Keratinocyte (primary cell): ENCODE data around the gene LYPD1.

ENCODE experiments used
- EZH2 ChIP-seq: IDR thresholded peaks from one replicate; pipeline ENCODE4 v1.6.1; 2012; ENCODE audit warnings: inconsistent platforms, mild to moderate bottlenecking, low read length, moderate library complexity
- TF ChIP-seq, protein P1 (sequence below), 3 experiments: IDR thresholded peaks in 1 of 3; conservative IDR thresholded peaks in 1 of 3; optimal IDR thresholded peaks in 1 of 3; 2 replicates in 2 of 3; 3 replicates in 1 of 3; pipeline versions ENCODE3 to v1.5.1; 2011; ENCODE audit warnings: low read length in 3 of 3, mild to moderate bottlenecking in 3 of 3, moderate library complexity in 2 of 3, control low read depth in 1 of 3, inconsistent platforms in 1 of 3; ENCODE audit not compliant: insufficient read depth in 2 of 3; ENCODE audit errors: extremely low read depth in 1 of 3

DNA sequence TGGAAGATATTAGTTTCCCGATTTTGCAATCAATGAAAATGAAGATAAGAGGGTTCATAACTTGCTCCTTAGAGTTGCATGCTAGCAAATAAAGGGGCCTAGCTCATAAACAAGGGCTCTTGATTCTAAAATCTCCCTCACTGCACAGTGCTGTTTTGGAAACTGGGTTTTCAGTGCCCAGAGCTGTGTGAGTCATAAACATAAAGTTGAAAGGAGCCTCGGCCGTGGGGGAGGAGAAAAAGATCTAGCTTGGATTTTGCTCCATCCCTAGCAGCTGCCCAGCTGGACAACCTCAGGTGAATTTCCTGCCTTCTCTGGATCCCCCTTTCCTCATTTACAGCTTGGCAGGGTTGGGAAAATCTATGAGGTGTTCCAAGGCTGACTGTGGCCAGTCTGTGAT is 42.5 kb downstream of the LYPD1 start:
- TF ChIP-seq, protein P1, sequence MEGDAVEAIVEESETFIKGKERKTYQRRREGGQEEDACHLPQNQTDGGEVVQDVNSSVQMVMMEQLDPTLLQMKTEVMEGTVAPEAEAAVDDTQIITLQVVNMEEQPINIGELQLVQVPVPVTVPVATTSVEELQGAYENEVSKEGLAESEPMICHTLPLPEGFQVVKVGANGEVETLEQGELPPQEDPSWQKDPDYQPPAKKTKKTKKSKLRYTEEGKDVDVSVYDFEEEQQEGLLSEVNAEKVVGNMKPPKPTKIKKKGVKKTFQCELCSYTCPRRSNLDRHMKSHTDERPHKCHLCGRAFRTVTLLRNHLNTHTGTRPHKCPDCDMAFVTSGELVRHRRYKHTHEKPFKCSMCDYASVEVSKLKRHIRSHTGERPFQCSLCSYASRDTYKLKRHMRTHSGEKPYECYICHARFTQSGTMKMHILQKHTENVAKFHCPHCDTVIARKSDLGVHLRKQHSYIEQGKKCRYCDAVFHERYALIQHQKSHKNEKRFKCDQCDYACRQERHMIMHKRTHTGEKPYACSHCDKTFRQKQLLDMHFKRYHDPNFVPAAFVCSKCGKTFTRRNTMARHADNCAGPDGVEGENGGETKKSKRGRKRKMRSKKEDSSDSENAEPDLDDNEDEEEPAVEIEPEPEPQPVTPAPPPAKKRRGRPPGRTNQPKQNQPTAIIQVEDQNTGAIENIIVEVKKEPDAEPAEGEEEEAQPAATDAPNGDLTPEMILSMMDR (optimal IDR thresholded peaks at IDR 0.05 in 1 of 3, IDR thresholded peaks at IDR 0.05 in 1 of 3, conservative IDR thresholded peaks at IDR 0.05 in 1 of 3; ENCODE audit: extremely low read depth in 1 of 3, insufficient read depth in 2 of 3, low read length in 3 of 3): no peak
- TF ChIP-seq EZH2: no peak
